ENCODE results near the gene FARS2. TPM values are rescaled to one million over a fixed set of nuclear protein-coding genes. Genes with fewer than 3 reads are reported as not detected.

Gene FARS2
- total and polyA plus RNA-seq, 2 of the 13 experiments (the other 11 are each of a cell fraction or from before 2014, with no cell fraction given), result 15.4 to 26.0 TPM

DNA sequence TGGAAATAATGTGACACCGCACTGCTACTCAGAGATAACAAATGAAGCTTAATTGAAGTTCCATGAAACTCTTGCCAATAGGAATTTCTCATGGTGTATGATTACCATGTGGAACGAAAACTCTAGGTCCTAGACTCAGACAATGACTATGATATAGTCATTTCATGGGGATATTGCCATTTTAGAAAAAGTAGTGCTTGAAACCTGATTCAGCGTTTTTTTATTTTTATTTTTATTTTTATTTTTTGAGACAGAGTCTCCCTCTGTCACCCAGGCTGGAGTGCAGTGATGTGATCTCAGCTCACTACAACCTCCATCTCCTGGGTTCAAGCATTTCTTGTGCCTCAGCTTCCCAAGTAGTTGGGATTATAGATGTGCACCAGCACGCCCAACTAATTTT, 253.9 kb downstream of the FARS2 start:
- TF ChIP-seq, protein P1, sequence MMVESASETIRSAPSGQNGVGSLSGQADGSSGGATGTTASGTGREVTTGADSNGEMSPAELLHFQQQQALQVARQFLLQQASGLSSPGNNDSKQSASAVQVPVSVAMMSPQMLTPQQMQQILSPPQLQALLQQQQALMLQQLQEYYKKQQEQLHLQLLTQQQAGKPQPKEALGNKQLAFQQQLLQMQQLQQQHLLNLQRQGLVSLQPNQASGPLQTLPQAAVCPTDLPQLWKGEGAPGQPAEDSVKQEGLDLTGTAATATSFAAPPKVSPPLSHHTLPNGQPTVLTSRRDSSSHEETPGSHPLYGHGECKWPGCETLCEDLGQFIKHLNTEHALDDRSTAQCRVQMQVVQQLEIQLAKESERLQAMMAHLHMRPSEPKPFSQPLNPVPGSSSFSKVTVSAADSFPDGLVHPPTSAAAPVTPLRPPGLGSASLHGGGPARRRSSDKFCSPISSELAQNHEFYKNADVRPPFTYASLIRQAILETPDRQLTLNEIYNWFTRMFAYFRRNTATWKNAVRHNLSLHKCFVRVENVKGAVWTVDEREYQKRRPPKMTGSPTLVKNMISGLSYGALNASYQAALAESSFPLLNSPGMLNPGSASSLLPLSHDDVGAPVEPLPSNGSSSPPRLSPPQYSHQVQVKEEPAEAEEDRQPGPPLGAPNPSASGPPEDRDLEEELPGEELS (CRISPR knock-in tag; IDR thresholded peaks at IDR 0.05), result no peak
- TF ChIP-seq MAFK (conservative IDR thresholded peaks at IDR 0.05 in 1 of 2, IDR thresholded peaks at IDR 0.05 in 1 of 2; ENCODE audit: low read length in 2 of 2) (peak; percentile 68 to 80), MAFF (IDR thresholded peaks at IDR 0.05; ENCODE audit: low read depth, low read length) (peak; percentile 57; the same call in 1 of the 2 replicates)
- no peak overlapping the region for H3K4me3 ChIP-seq (replicated peaks in 1 of 3; ENCODE audit: insufficient read depth in 1 of 3, low read depth in 2 of 3, low read length in 3 of 3)
- intact Hi-C loops (cut with micrococcal nuclease; ENCODE audit: unreplicated experiment), result no loop called here
- H3K36me3 ChIP-seq (replicated peaks in 1 of 2; ENCODE audit: control insufficient read depth in 1 of 2, insufficient read depth in 2 of 2, low read length in 2 of 2), result no peaks in the 10 kb centered on the region
- no peak for FAIRE-seq
- no peaks in the 10 kb centered on the region for H3K9me3 ChIP-seq (ENCODE audit: low read length)
- no peak for ATAC-seq
- BruUV-seq (replicated peaks), result no TSS peak
- H3K4me1 ChIP-seq (ENCODE audit: insufficient read depth, low read length), result no peaks in the 10 kb centered on the region
- WGBS (ENCODE audit: low lambda C conversion rate), result 96% methylated on average over 4 of the region's 4 CpGs
- in situ Hi-C loops (cut with HindIII; ENCODE audit: extremely low pct_ligation_motif_present, low pct_unique_long_range_greater_than_20kb), result no loop called here
- H3K9ac ChIP-seq (ENCODE audit: insufficient read depth, low read depth, low read length), result no peak overlapping the region
- no peak overlapping the region for H2AFZ ChIP-seq (ENCODE audit: low read length)
- no peak for DNase-seq (ENCODE audit: low spot score)
- POLR2A ChIA-PET, result no interaction called here
- no peak overlapping the region for H3K27ac ChIP-seq (ENCODE audit: extremely low read length, insufficient read depth, low read length)
- H3K79me2 ChIP-seq (ENCODE audit: insufficient read depth, low read length), result no peaks in the 10 kb centered on the region
- no peaks in the 10 kb centered on the region for H4K20me1 ChIP-seq (ENCODE audit: insufficient read depth, low read length)
- H3K4me2 ChIP-seq (ENCODE audit: low read depth, low read length), result no peak overlapping the region
- no peaks in the 10 kb centered on the region for H3K27me3 ChIP-seq (ENCODE audit: control insufficient read depth in 1 of 2, insufficient read depth in 2 of 2, low read length in 2 of 2)
- CTCF ChIA-PET (ENCODE audit: low intra/inter-chr PET ratio, low total read pairs), result no interaction called here

- intact Hi-C loops (cut with micrococcal nuclease; ENCODE audit: unreplicated experiment) (no loop called here), in situ Hi-C loops (cut with HindIII; ENCODE audit: extremely low pct_ligation_motif_present, low pct_unique_long_range_greater_than_20kb) (no loop called here)
- DNase-seq (ENCODE audit: low spot score), result no peak
- Histone ChIP-seq H3K79me2 (ENCODE audit: insufficient read depth, low read length) (no peaks in the 10 kb centered on the region), H3K4me2 (ENCODE audit: low read depth, low read length) (no peak overlapping the region), H2AFZ (ENCODE audit: low read length) (no peak overlapping the region), H3K4me3 (replicated peaks in 1 of 3; ENCODE audit: insufficient read depth in 1 of 3, low read depth in 2 of 3, low read length in 3 of 3) (no peak overlapping the region), H3K4me1 (ENCODE audit: insufficient read depth, low read length) (no peaks in the 10 kb centered on the region), H4K20me1 (ENCODE audit: insufficient read depth, low read length) (no peaks in the 10 kb centered on the region), H3K9ac (ENCODE audit: insufficient read depth, low read depth, low read length) (no peak overlapping the region), H3K9me3 (ENCODE audit: low read length) (no peaks in the 10 kb centered on the region), H3K27ac (ENCODE audit: extremely low read length, insufficient read depth, low read length) (no peak overlapping the region), H3K36me3 (replicated peaks in 1 of 2; ENCODE audit: control insufficient read depth in 1 of 2, insufficient read depth in 2 of 2, low read length in 2 of 2) (no peaks in the 10 kb centered on the region), H3K27me3 (ENCODE audit: control insufficient read depth in 1 of 2, insufficient read depth in 2 of 2, low read length in 2 of 2) (no peaks in the 10 kb centered on the region)
- 95% methylated on average over 6 of the region's 6 CpGs for WGBS (ENCODE audit: low lambda C conversion rate)
- ChIA-PET POLR2A (no interaction called here), CTCF (ENCODE audit: low intra/inter-chr PET ratio, low total read pairs) (no interaction called here)
- FAIRE-seq, result no peak
- no peak for ATAC-seq
- no TSS peak for BruUV-seq (replicated peaks)
- TF ChIP-seq, protein P2, sequence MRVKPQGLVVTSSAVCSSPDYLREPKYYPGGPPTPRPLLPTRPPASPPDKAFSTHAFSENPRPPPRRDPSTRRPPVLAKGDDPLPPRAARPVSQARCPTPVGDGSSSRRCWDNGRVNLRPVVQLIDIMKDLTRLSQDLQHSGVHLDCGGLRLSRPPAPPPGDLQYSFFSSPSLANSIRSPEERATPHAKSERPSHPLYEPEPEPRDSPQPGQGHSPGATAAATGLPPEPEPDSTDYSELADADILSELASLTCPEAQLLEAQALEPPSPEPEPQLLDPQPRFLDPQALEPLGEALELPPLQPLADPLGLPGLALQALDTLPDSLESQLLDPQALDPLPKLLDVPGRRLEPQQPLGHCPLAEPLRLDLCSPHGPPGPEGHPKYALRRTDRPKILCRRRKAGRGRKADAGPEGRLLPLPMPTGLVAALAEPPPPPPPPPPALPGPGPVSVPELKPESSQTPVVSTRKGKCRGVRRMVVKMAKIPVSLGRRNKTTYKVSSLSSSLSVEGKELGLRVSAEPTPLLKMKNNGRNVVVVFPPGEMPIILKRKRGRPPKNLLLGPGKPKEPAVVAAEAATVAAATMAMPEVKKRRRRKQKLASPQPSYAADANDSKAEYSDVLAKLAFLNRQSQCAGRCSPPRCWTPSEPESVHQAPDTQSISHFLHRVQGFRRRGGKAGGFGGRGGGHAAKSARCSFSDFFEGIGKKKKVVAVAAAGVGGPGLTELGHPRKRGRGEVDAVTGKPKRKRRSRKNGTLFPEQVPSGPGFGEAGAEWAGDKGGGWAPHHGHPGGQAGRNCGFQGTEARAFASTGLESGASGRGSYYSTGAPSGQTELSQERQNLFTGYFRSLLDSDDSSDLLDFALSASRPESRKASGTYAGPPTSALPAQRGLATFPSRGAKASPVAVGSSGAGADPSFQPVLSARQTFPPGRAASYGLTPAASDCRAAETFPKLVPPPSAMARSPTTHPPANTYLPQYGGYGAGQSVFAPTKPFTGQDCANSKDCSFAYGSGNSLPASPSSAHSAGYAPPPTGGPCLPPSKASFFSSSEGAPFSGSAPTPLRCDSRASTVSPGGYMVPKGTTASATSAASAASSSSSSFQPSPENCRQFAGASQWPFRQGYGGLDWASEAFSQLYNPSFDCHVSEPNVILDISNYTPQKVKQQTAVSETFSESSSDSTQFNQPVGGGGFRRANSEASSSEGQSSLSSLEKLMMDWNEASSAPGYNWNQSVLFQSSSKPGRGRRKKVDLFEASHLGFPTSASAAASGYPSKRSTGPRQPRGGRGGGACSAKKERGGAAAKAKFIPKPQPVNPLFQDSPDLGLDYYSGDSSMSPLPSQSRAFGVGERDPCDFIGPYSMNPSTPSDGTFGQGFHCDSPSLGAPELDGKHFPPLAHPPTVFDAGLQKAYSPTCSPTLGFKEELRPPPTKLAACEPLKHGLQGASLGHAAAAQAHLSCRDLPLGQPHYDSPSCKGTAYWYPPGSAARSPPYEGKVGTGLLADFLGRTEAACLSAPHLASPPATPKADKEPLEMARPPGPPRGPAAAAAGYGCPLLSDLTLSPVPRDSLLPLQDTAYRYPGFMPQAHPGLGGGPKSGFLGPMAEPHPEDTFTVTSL (CRISPR knock-in tag; IDR thresholded peaks at IDR 0.05; ENCODE audit: borderline replicate concordance), result no peak
- TF ChIP-seq ZNF44 (CRISPR knock-in tag; IDR thresholded peaks at IDR 0.05), result no peak
These were observed 254.7 kb downstream of the FARS2 start for GRCh38 chr6:5516036-5516435.

Measured in HepG2 (cell line).